Natural killer cell (primary cell): ENCODE data around the gene ADIPOR2. TPM values are rescaled to one million over a fixed set of nuclear protein-coding genes. Genes with fewer than 3 reads are reported as not detected.

ENCODE experiments used
- ATAC-seq, 3 donors: fragments of 150-1000 bp in 2 of 3; fragments of 200-7000 bp in 1 of 3; cut with Tn5 transposase; 1 replicate in 1 of 3; 2 replicates in 2 of 3; pipeline ENCODE4 v1.10.0; 2021; ENCODE audit warnings: mild to moderate bottlenecking in 2 of 3, moderate library complexity in 2 of 3
- DNase-seq, 2 donors: peaks; one replicate each; pipeline versions ENCODE4 v3.0.0 to v3.0.0-alpha.2; 2013 to 2021; ENCODE audit warnings: mixed read lengths in 1 of 2
- H3K27ac ChIP-seq: one replicate; pipeline ENCODE4 v1.5.1; 2013; ENCODE audit warnings: mild to moderate bottlenecking, low read length
- H3K27me3 ChIP-seq: one replicate; pipeline ENCODE4 v1.6.1; 2013; ENCODE audit warnings: low read length; ENCODE audit not compliant: control insufficient read depth, insufficient read depth
- H3K36me3 ChIP-seq: one replicate; pipeline ENCODE4 v1.6.1; 2013; ENCODE audit warnings: low read length; ENCODE audit not compliant: control insufficient read depth, insufficient read depth
- H3K4me1 ChIP-seq: one replicate; pipeline ENCODE4 v1.6.1; 2013; ENCODE audit warnings: low read length; ENCODE audit not compliant: control insufficient read depth, insufficient read depth
- H3K4me3 ChIP-seq: one replicate; pipeline ENCODE4 v1.5.1; 2013; ENCODE audit warnings: low read length
- H3K9me3 ChIP-seq: one replicate; pipeline ENCODE4 v1.6.1; 2013; ENCODE audit warnings: low read length; ENCODE audit not compliant: control insufficient read depth, insufficient read depth
- H3K27ac Mint-ChIP-seq, 2 donors: one replicate each; pipeline ENCODE4 v1.8.0; 2022; ENCODE audit warnings: mild to moderate bottlenecking in 2 of 2, mixed read lengths in 2 of 2, moderate library complexity in 1 of 2
- H3K27me3 Mint-ChIP-seq, 2 donors: one replicate each; pipeline ENCODE4 v1.8.0; 2022; ENCODE audit warnings: low read depth in 2 of 2, mixed read lengths in 2 of 2
- H3K36me3 Mint-ChIP-seq: one replicate; pipeline ENCODE4 v1.8.0; 2022; ENCODE audit warnings: mixed read lengths
- H3K4me1 Mint-ChIP-seq, 2 donors: one replicate each; pipeline ENCODE4 v1.8.0; 2022; ENCODE audit warnings: mixed read lengths in 2 of 2
- H3K4me3 Mint-ChIP-seq: one replicate; pipeline ENCODE4 v1.8.0; 2022; ENCODE audit warnings: mild to moderate bottlenecking, moderate library complexity, mixed read lengths
- H3K9me3 Mint-ChIP-seq, 2 donors: one replicate each; pipeline ENCODE4 v1.8.0; 2022; ENCODE audit warnings: mixed read lengths in 2 of 2
- CTCF ChIP-seq: fragments of 200-600 bp; IDR thresholded peaks from one replicate; pipeline ENCODE4 v1.8.0; 2022; ENCODE audit warnings: antibody characterized with exemption
- WGBS: methylation state at CpG from one replicate; pipeline ENCODE4 v1.1.7; 2013; ENCODE audit warnings: missing lambda C conversion rate; ENCODE audit not compliant: insufficient coverage; 5-methylcytosine and 5-hydroxymethylcytosine counted together
- intact Hi-C: fragments of 100-400 bp; cut with micrococcal nuclease; formaldehyde crosslinking; loops from one replicate; pipeline ENCODE4 v1.14.2; 2022
- total RNA-seq, 4 donors: library from RNA; stranded (reverse); fragments of 120-200 nt in 1 of 4; gene quantifications; one replicate each; pipeline versions ENCODE4 v1.2.3 to v1.2.4, GENCODE V29; 2013 to 2022

ADIPOR2 gene
- total RNA-seq, 3 donors from 2014 or later (not counting 1 experiment from before 2014, with no cell fraction given) = 38.6 to 48.3 (median 44.0) TPM

GRCh38 chr12:1696800-1697199 is 5.9 kb downstream of the ADIPOR2 start:
- no peak for ATAC-seq
- H3K4me1 ChIP-seq = peaks cover 13% of the 10 kb centered on the region
- no peak for TF ChIP-seq CTCF
- Mint-ChIP-seq H3K27ac (peak overlapping the region; percentile 47 to 67), H3K4me1 (peaks cover 61% of the 10 kb centered on the region in 2 donors), H3K9me3 (no peaks in the 10 kb centered on the region), H3K4me3 (no peak overlapping the region), H3K27me3 (no peaks in the 10 kb centered on the region), H3K36me3 (no peaks in the 10 kb centered on the region)
- no peaks in the 10 kb centered on the region for H3K36me3 ChIP-seq
- DNase-seq = no peak
- no peak overlapping the region for H3K4me3 ChIP-seq
- no peak overlapping the region for H3K27ac ChIP-seq
- no peaks in the 10 kb centered on the region for H3K27me3 ChIP-seq
- no peaks in the 10 kb centered on the region for H3K9me3 ChIP-seq
- intact Hi-C loops = no loop called here

GRCh38 chr12:1697271-1697670 is 6.4 kb downstream of the ADIPOR2 start:
- intact Hi-C loops = no loop called here
- H3K36me3 Mint-ChIP-seq = no peaks in the 10 kb centered on the region
- WGBS = 73% methylated on average over 1 of the region's 2 CpGs
- Histone ChIP-seq H3K4me1 (peaks cover 13% of the 10 kb centered on the region), H3K27me3 (no peaks in the 10 kb centered on the region), H3K36me3 (no peaks in the 10 kb centered on the region), H3K9me3 (no peaks in the 10 kb centered on the region), H3K27ac (no peak overlapping the region), H3K4me3 (no peak overlapping the region)
- TF ChIP-seq CTCF = no peak
- no peak overlapping the region for H3K4me3 Mint-ChIP-seq
- H3K4me1 Mint-ChIP-seq = peaks cover 61% of the 10 kb centered on the region in 2 donors
- H3K27ac Mint-ChIP-seq = peak overlapping the region; percentile 47 to 67
- no peak for DNase-seq
- H3K9me3 Mint-ChIP-seq = no peaks in the 10 kb centered on the region
- no peak for ATAC-seq
- H3K27me3 Mint-ChIP-seq = no peaks in the 10 kb centered on the region

GRCh38 chr12:1698720-1699119 is 7.8 kb downstream of the ADIPOR2 start:
- peak overlapping the region in 1 of 2 donors; percentile 57 for H3K27ac Mint-ChIP-seq

More at GRCh38 chr12:1698720-1699119, 7.8 kb downstream of the ADIPOR2 start:
- Histone ChIP-seq H3K9me3 (no peaks in the 10 kb centered on the region), H3K27ac (no peak overlapping the region), H3K27me3 (no peaks in the 10 kb centered on the region), H3K36me3 (no peaks in the 10 kb centered on the region), H3K4me3 (no peak overlapping the region), H3K4me1 (peaks cover 7% of the 10 kb centered on the region)
- no peak overlapping the region for H3K4me3 Mint-ChIP-seq
- DNase-seq (no peak), ATAC-seq (peak in 2 of 3 donors; percentile 34 to 40)
- H3K27me3 Mint-ChIP-seq = no peaks in the 10 kb centered on the region
- 93% methylated on average over 2 of the region's 2 CpGs for WGBS
- H3K36me3 Mint-ChIP-seq = no peaks in the 10 kb centered on the region
- no peak for TF ChIP-seq CTCF
- peaks cover 62% of the 10 kb centered on the region in 2 donors for H3K4me1 Mint-ChIP-seq
- intact Hi-C loops = no loop called here
- no peaks in the 10 kb centered on the region for H3K9me3 Mint-ChIP-seq
